ENCODE measurements around the gene PDIA2.

PDIA2 gene

DNA sequence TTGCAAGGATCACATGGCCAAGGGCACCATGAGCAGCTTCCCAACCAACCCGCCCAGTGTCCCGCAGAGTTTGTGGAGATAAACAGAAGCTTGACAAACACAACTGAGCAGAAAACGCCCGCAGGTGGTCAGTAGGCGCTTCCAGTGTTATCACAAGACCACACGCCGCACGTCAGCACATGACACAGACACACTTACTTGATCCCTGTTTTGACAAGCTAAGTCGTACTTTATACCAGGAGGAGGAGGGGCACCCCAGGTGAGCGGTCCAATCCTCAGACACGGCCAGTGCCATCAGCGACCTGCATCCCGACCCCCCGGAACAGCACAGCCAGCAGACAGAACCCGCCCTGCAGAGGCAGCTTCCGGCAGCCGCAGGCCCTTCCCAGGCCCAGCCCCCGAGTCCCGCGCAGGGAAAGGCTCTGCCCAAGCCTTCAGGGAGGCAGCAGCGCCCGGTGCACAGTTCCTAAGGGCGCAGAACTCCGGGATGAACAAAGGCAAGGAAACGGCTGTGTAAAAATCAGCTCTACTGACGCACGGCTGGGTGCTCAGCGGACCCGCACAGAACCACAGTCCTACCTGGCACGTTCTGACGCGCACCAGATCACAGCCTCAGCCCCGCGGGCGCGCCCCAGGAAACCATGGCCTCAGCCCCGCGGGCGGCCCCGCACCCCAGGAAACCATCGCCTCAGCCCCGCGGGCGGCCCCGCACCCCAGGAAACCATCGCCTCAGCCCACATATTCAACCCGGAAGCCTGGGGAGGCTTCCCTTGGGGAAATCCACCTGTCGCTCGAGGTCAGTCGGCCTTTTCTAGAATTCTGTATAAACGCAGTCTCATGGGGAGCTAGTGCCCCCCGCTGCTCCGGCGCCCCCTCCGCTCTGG, 41.7 kb downstream of the PDIA2 start (continued):
- TF ChIP-seq ZNF404 (tag by site-specific recombination; IDR thresholded peaks at IDR 0.05) (no peak), ZNF610 (tag by site-specific recombination; IDR thresholded peaks at IDR 0.05; ENCODE audit: borderline replicate concordance) (0 out of 2 replicates have a peak, but pooled peaks have one; percentile 62), ZNF433 (tag by site-specific recombination; IDR thresholded peaks at IDR 0.05; ENCODE audit: low read depth) (no peak), ZNF311 (tag by site-specific recombination; IDR thresholded peaks at IDR 0.05; ENCODE audit: borderline replicate concordance) (no peak), ZNF529 (tag by site-specific recombination; IDR thresholded peaks at IDR 0.05; ENCODE audit: insufficient replicate concordance) (no peak), ZNF670 (tag by site-specific recombination; IDR thresholded peaks at IDR 0.05; ENCODE audit: low read depth) (no peak), ZNF280D (tag by site-specific recombination; IDR thresholded peaks at IDR 0.05) (no peak), ZSCAN18 (tag by site-specific recombination; IDR thresholded peaks at IDR 0.05) (no peak), ZNF2 (tag by site-specific recombination; IDR thresholded peaks at IDR 0.05) (peak; percentile 69; the same call in 1 of the 2 replicates), YY1 (tag by site-specific recombination; IDR thresholded peaks at IDR 0.05) (no peak), ZNF19 (tag by site-specific recombination; IDR thresholded peaks at IDR 0.05; ENCODE audit: low read depth) (no peak), MYNN (tag by site-specific recombination; IDR thresholded peaks at IDR 0.05; ENCODE audit: borderline replicate concordance) (0 out of 2 replicates have a peak, but pooled peaks have one; percentile 23), ZNF202 (tag by site-specific recombination; IDR thresholded peaks at IDR 0.05; ENCODE audit: borderline replicate concordance) (no peak), KLF16 (tag by site-specific recombination; IDR thresholded peaks at IDR 0.05) (no peak), ZNF791 (tag by site-specific recombination; IDR thresholded peaks at IDR 0.05) (no peak), HOXC10 (CRISPR knock-in tag; IDR thresholded peaks at IDR 0.05) (no peak), ZNF416 (tag by site-specific recombination; IDR thresholded peaks at IDR 0.05) (no peak), ZFP37 (tag by site-specific recombination; IDR thresholded peaks at IDR 0.05) (no peak), KLF1 (tag by site-specific recombination; IDR thresholded peaks at IDR 0.05) (peak; percentile 98), ZNF558 (tag by site-specific recombination; IDR thresholded peaks at IDR 0.05) (peak; percentile 53; the same call in 1 of the 2 replicates), SP7 (tag by site-specific recombination; IDR thresholded peaks at IDR 0.05) (peak; percentile 91), ZNF830 (tag by site-specific recombination; IDR thresholded peaks at IDR 0.05; ENCODE audit: low read depth) (no peak), GLI4 (tag by site-specific recombination; IDR thresholded peaks at IDR 0.05) (no peak), ZSCAN5A (tag by site-specific recombination; IDR thresholded peaks at IDR 0.05) (no peak), ZNF513 (tag by site-specific recombination; IDR thresholded peaks at IDR 0.05) (no peak), ZNF654 (tag by site-specific recombination; IDR thresholded peaks at IDR 0.05; ENCODE audit: low read depth) (no peak), ZNF76 (tag by site-specific recombination; IDR thresholded peaks at IDR 0.05; ENCODE audit: borderline replicate concordance, low read depth) (peak; percentile 42; the same call in 1 of the 2 replicates)
- TF ChIP-seq, protein P1, sequence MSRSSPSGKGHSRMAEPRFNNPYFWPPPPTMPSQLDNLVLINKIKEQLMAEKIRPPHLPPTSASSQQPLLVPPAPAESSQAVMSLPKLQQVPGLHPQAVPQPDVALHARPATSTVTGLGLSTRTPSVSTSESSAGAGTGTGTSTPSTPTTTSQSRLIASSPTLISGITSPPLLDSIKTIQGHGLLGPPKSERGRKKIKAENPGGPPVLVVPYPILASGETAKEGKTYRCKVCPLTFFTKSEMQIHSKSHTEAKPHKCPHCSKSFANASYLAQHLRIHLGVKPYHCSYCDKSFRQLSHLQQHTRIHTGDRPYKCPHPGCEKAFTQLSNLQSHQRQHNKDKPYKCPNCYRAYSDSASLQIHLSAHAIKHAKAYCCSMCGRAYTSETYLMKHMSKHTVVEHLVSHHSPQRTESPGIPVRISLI (tag by site-specific recombination; IDR thresholded peaks at IDR 0.05): no peak
- TF ChIP-seq, protein P2, sequence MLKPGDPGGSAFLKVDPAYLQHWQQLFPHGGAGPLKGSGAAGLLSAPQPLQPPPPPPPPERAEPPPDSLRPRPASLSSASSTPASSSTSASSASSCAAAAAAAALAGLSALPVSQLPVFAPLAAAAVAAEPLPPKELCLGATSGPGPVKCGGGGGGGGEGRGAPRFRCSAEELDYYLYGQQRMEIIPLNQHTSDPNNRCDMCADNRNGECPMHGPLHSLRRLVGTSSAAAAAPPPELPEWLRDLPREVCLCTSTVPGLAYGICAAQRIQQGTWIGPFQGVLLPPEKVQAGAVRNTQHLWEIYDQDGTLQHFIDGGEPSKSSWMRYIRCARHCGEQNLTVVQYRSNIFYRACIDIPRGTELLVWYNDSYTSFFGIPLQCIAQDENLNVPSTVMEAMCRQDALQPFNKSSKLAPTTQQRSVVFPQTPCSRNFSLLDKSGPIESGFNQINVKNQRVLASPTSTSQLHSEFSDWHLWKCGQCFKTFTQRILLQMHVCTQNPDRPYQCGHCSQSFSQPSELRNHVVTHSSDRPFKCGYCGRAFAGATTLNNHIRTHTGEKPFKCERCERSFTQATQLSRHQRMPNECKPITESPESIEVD (tag by site-specific recombination; IDR thresholded peaks at IDR 0.05): peak; percentile 88

Data from HEK293 (cell line).